Testis (tissue), 3 donors: ENCODE data around the gene ASIC2. TPM values are rescaled to one million over a fixed set of nuclear protein-coding genes. Genes with fewer than 3 reads are reported as not detected.

Source experiments
- DNase-seq: peaks from one replicate; pipeline ENCODE4 v3.0.0-alpha.2; 2019
- H3K27ac ChIP-seq, 2 donors: fragments of 200-600 bp; sonication (generic); one replicate each; pipeline ENCODE4 v1.5.1; 2019
- H3K27me3 ChIP-seq: fragments of 200-600 bp; sonication (generic); one replicate; pipeline ENCODE4 v1.5.1; 2019
- H3K36me3 ChIP-seq: fragments of 200-600 bp; sonication (generic); one replicate; pipeline ENCODE4 v1.5.1; 2017; ENCODE audit warnings: low read depth; ENCODE audit errors: missing control alignments
- H3K4me1 ChIP-seq: fragments of 200-600 bp; sonication (generic); one replicate; pipeline ENCODE4 v1.5.1; 2019
- H3K4me3 ChIP-seq, 2 donors: fragments of 200-600 bp; sonication (generic); one replicate each; pipeline ENCODE4 v1.5.1; 2017 to 2019
- H3K9me3 ChIP-seq: fragments of 200-600 bp; sonication (generic); one replicate; pipeline ENCODE4 v1.5.1; 2017
- POLR2A ChIP-seq: fragments of 450-650 bp; IDR thresholded peaks from one replicate; pipeline ENCODE4 v1.6.1; 2017; ENCODE audit warnings: antibody characterized with exemption, mild to moderate bottlenecking, moderate library complexity
- WGBS, 2 donors: methylation state at CpG; one replicate each; pipeline ENCODE4 v1.1.5; 2018; 5-methylcytosine and 5-hydroxymethylcytosine counted together
- intact Hi-C: fragments of 100-400 bp; cut with DNase I; formaldehyde crosslinking; loops from one replicate; pipeline ENCODE4 v1.15.1; 2023; ENCODE audit warnings: low total_unique reads
- polyA plus RNA-seq: library from polyadenylated mRNA; stranded (reverse); fragments of 350-450 nt; fragmentation: Illumina TruSeq; extraction: RNeasy Lipid Tissue Mini Kit (QIAGEN cat#74804); gene quantifications from one replicate; pipeline ENCODE4 v1.2.3, GENCODE V29; 2014; ENCODE audit warnings: low read depth, low replicate concordance; ENCODE audit not compliant: insufficient read depth
- total RNA-seq, 2 donors: library from RNA; depleted of rRNA; stranded (reverse); fragments of >200 nt; gene quantifications; one replicate each; pipeline ENCODE4 v1.2.3, GENCODE V29; 2016
- TF ChIP-seq, protein P1 (sequence below), 3 experiments: fragments of 450-650 bp in 2 of 3; fragments of 200-600 bp in 1 of 3; sonication (generic) in 1 of 3; IDR thresholded peaks; one replicate each; pipeline ENCODE4 v1.5.1; 2016 to 2019; ENCODE audit warnings: antibody characterized with exemption in 3 of 3, mild to moderate bottlenecking in 2 of 3, moderate library complexity in 1 of 3

ASIC2 gene
- total and polyA plus RNA-seq, 3 donors from 2014 or later, result 0.73 to 1.0 (median 0.81) TPM

DNA sequence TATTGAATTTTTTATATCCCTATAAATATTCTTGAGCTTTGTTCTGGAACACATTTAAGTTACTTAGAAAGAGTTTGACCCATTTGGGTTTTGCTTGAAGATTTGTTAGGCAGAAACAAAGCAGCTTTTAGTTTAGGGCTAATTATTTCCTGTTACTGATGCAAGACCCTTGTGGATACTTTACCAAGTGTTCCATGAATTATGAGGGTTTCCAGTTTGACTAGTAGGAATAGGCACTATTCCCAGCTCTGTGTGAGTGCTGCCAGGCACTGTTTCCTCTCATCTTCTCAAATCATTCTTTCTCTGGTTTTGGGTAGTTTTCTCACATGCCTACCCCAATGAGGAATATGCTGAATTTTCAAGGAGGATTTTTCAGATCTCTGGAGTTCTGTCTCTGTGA lies 221.4 kb downstream of the ASIC2 start:
- DNase-seq, result no peak
- Histone ChIP-seq H3K27ac (no peak overlapping the region), H3K27me3 (no peaks in the 10 kb centered on the region), H3K9me3 (no peaks in the 10 kb centered on the region), H3K4me3 (no peak overlapping the region), H3K4me1 (no peaks in the 10 kb centered on the region), H3K36me3 (no peaks in the 10 kb centered on the region)
- no peak for TF ChIP-seq POLR2A
- intact Hi-C loops, result no loop called here

DNA sequence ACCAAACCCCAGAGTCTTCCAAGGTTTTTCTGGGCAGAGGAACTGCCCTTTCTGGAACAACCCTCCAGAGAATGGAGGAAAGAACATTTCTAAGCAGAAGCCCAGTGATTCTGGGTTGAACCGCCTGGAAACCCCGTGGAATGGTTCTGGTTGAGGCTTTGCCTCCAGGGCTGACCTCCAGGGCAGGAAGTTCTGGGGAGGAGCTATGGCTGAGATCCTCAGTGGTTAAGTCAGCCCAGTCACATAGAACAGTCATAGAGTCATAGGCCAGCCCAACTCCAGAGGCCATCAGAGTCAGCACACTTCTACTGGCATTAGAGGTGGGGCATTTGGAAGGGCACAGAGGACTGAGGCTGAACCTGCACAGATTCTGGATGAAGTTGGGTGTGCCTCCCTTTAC lies 235.5 kb downstream of the ASIC2 start:
- Histone ChIP-seq H3K36me3 (no peaks in the 10 kb centered on the region), H3K4me1 (no peaks in the 10 kb centered on the region), H3K27me3 (no peaks in the 10 kb centered on the region), H3K4me3 (no peak overlapping the region), H3K9me3 (no peaks in the 10 kb centered on the region), H3K27ac (no peak overlapping the region)
- TF ChIP-seq, protein P1, sequence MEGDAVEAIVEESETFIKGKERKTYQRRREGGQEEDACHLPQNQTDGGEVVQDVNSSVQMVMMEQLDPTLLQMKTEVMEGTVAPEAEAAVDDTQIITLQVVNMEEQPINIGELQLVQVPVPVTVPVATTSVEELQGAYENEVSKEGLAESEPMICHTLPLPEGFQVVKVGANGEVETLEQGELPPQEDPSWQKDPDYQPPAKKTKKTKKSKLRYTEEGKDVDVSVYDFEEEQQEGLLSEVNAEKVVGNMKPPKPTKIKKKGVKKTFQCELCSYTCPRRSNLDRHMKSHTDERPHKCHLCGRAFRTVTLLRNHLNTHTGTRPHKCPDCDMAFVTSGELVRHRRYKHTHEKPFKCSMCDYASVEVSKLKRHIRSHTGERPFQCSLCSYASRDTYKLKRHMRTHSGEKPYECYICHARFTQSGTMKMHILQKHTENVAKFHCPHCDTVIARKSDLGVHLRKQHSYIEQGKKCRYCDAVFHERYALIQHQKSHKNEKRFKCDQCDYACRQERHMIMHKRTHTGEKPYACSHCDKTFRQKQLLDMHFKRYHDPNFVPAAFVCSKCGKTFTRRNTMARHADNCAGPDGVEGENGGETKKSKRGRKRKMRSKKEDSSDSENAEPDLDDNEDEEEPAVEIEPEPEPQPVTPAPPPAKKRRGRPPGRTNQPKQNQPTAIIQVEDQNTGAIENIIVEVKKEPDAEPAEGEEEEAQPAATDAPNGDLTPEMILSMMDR (IDR thresholded peaks at IDR 0.05), result no peak
- no peak for TF ChIP-seq POLR2A
- 46 to 85% methylated on average over 2 of the region's 2 CpGs for WGBS, 2 donors
- intact Hi-C loops, result no loop called here
- no peak for DNase-seq

DNA sequence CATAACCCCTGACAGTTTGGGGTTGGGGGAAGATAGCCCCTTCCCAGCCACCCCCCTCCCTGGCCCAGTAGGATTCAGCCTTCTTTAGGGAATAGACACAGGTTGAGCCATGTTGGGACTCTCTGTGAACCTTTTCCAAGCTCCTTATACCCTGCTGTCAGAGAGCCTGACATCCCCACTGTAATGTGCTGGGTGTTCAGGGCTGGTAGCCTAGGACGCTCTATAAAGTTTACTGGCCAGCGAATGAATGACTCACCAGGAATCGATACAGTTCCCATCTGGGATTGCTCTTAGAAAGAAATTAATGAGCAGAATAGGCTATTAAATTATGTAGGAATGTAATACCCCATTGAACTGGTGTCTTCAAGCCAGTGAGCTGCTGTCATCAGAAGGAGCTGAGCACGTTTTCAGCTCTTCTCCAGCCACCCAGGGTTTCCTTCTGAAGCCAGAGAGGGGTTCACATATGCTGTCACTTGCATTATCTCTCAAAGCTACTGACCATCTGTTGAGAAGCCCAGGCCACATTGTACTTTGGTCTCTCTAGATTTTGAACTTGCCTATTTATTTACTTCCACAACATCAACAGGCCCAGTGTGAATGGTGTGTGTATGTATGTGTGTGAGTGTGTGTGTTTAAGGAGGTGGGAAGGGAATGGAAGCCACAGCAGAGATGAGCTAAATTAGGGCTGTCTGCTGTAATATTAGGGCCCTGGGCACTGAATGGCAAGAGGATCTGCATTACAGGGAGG lies 236.5 kb downstream of the ASIC2 start:
- no peaks in the 10 kb centered on the region for H3K4me1 ChIP-seq
- 71 to 86% methylated on average over 4 of the region's 4 CpGs for WGBS, 2 donors
- H3K36me3 ChIP-seq, result no peaks in the 10 kb centered on the region
- H3K27ac ChIP-seq, result no peak overlapping the region
- no peaks in the 10 kb centered on the region for H3K27me3 ChIP-seq
- H3K9me3 ChIP-seq, result no peaks in the 10 kb centered on the region
- DNase-seq, result no peak
- intact Hi-C loops, result no loop called here
- no peak overlapping the region for H3K4me3 ChIP-seq
- TF ChIP-seq, protein P1 (IDR thresholded peaks at IDR 0.05), result no peak
- TF ChIP-seq POLR2A, result no peak

DNA sequence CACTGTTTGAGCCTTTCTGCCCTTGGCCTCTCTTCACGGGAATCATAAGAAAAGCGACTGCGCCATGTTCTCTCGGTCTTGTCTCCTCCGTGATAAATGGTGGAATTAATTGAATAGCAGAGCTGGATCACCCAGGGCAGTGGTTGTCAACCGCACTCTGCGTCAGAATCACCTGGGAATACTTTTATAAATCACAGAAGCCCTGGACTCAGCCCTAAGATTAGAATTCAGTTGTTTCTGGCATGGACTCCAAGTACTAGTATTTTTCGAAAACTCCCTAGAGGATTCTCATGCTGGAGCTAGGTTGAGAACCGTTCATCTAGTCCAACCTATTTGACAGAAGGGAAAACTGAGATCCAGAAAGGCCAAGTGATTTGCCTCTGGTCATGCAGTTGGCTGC lies 237.3 kb downstream of the ASIC2 start:
- no peaks in the 10 kb centered on the region for H3K27me3 ChIP-seq
- no peak overlapping the region for H3K4me3 ChIP-seq
- 52 to 67% methylated on average over 8 to 9 of the region's 9 CpGs for WGBS, 2 donors
- H3K27ac ChIP-seq, result no peak overlapping the region
- no peaks in the 10 kb centered on the region for H3K9me3 ChIP-seq
- no peaks in the 10 kb centered on the region for H3K4me1 ChIP-seq
- DNase-seq, result no peak
- intact Hi-C loops, result no loop called here
- TF ChIP-seq POLR2A, result no peak
- TF ChIP-seq, protein P1 (IDR thresholded peaks at IDR 0.05), result no peak
- H3K36me3 ChIP-seq, result no peaks in the 10 kb centered on the region

DNA sequence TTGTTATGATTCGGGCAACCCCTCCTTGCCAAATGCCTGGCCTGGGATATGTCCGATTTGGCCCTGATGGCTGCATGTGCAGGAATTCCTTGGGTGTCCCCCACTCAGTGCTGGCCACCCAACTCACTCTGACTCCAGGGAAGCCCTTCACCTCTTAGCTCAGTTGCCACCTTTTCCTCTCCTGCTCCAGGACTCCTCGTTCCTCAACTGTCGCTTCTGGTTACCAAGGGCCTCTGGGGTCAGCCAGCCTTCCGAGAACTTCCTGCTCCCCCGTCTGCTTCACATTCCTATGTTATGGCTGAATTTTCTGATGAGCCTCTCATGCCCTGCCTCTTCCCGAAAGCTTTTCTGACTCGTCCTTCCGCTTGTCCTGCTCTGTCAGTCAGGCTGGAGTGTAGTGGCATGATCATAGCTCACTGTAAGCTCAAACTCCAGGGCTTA lies 237.9 kb downstream of the ASIC2 start:
- H3K9me3 ChIP-seq, result no peaks in the 10 kb centered on the region
- H3K36me3 ChIP-seq, result no peaks in the 10 kb centered on the region
- no peak overlapping the region for H3K27ac ChIP-seq
- no peaks in the 10 kb centered on the region for H3K27me3 ChIP-seq
- no peak for DNase-seq
- 48% methylated on average over 9 of the region's 9 CpGs for WGBS, 2 donors
- no peak overlapping the region for H3K4me3 ChIP-seq
- TF ChIP-seq, protein P1 (IDR thresholded peaks at IDR 0.05), result no peak
- no peak for TF ChIP-seq POLR2A
- no peaks in the 10 kb centered on the region for H3K4me1 ChIP-seq
- intact Hi-C loops, result no loop called here
